SK-N-SH (cell line): ENCODE data around the gene CCL16. TPM values are rescaled to one million over a fixed set of nuclear protein-coding genes. Genes with fewer than 3 reads are reported as not detected.

Source experiments
- CTCF ChIA-PET: fragments of 300-600, 350-600 bp; formaldehyde crosslinking; extraction: SDS; loops from one replicate; lab custom pipeline; 2021; lab: Yijun Ruan, JAX
- POLR2A ChIA-PET: fragments of 350-600 bp; sonication (Branson Sonifier 250); formaldehyde crosslinking; extraction: SDS; loops from one replicate; lab custom pipeline; 2020; ENCODE audit warnings: antibody characterized with exemption, inconsistent platforms; lab: Yijun Ruan, JAX
- DNase-seq: peaks from one replicate; pipeline ENCODE4 v3.0.0; 2012
- H2AFZ ChIP-seq: fragments of 200-600 bp; sonication (generic); 2 replicates; pipeline ENCODE4 v1.8.1; 2016; ENCODE audit warnings: antibody characterized with exemption, mild to moderate bottlenecking, low read depth
- H3F3A ChIP-seq: fragments of 200-600 bp; sonication (generic); replicated peaks from 2 replicates; pipeline ENCODE3; 2016; ENCODE audit warnings: antibody characterized with exemption, mild to moderate bottlenecking; ENCODE audit not compliant: insufficient read depth
- H3K27ac ChIP-seq, 2 experiments: fragments of 200-500 bp in 1 of 2; fragments of 200-600 bp in 1 of 2; sonication (Bioruptor generic) in 1 of 2; sonication (generic), shearing (Covaris generic) in 1 of 2; 2 replicates each; pipeline versions ENCODE4 v1.5.1 to v1.6.1; 2014 to 2016; ENCODE audit warnings: low read depth in 2 of 2, inconsistent platforms in 1 of 2, low read length in 1 of 2, mild to moderate bottlenecking in 1 of 2, mixed read lengths in 1 of 2
- H3K27me3 ChIP-seq: fragments of 200-600 bp; sonication (generic), shearing (Covaris generic); 2 replicates; pipeline ENCODE4 v1.6.1; 2016; ENCODE audit warnings: mixed run types; ENCODE audit not compliant: insufficient read depth
- H3K36me3 ChIP-seq, 2 experiments: fragments of 200-500 bp in 1 of 2; fragments of 200-600 bp in 1 of 2; sonication (Bioruptor generic) in 1 of 2; sonication (generic) in 1 of 2; replicated peaks in 1 of 2; 2 replicates each; pipeline versions ENCODE3 to v1.5.1; 2014 to 2016; ENCODE audit warnings: low read length in 1 of 2, mild to moderate bottlenecking in 1 of 2; ENCODE audit not compliant: insufficient read depth in 2 of 2, control insufficient read depth in 1 of 2
- H3K4me1 ChIP-seq, 2 experiments: fragments of 200-500 bp in 1 of 2; fragments of 200-600 bp in 1 of 2; sonication (Bioruptor generic) in 1 of 2; sonication (generic), shearing (Covaris generic) in 1 of 2; 2 replicates each; pipeline versions ENCODE4 v1.5.1 to v1.6.1; 2014 to 2016; ENCODE audit warnings: low read depth in 1 of 2, low read length in 1 of 2, mixed run types in 1 of 2; ENCODE audit not compliant: insufficient read depth in 2 of 2, control insufficient read depth in 1 of 2
- H3K4me2 ChIP-seq: fragments of 200-600 bp; sonication (generic), shearing (Covaris generic); 2 replicates; pipeline ENCODE4 v1.6.1; 2017; ENCODE audit warnings: mixed run types
- H3K4me3 ChIP-seq, 2 experiments: fragments of 200-500 bp in 1 of 2; fragments of 200-600 bp in 1 of 2; sonication (Bioruptor generic) in 1 of 2; sonication (generic), shearing (Covaris generic) in 1 of 2; 2 replicates each; pipeline versions ENCODE4 v1.5.1 to v1.8.1; 2014 to 2016; ENCODE audit warnings: low read depth in 2 of 2, inconsistent platforms in 1 of 2, low read length in 1 of 2, mild to moderate bottlenecking in 1 of 2, mixed read lengths in 1 of 2, moderate library complexity in 1 of 2
- H3K79me2 ChIP-seq: fragments of 200-600 bp; sonication (generic); 2 replicates; pipeline ENCODE4 v1.8.1; 2017; ENCODE audit warnings: mild to moderate bottlenecking; ENCODE audit not compliant: insufficient read depth
- H3K9ac ChIP-seq: fragments of 200-600 bp; sonication (generic); 2 replicates; pipeline ENCODE4 v1.6.1; 2017; ENCODE audit warnings: mixed run types
- H3K9me2 ChIP-seq: fragments of 200-600 bp; sonication (generic); 2 replicates; pipeline ENCODE4 v1.6.1; 2017; ENCODE audit warnings: mixed run types
- H3K9me3 ChIP-seq: fragments of 200-600 bp; sonication (generic); 2 replicates; pipeline ENCODE4 v1.6.1; 2017; ENCODE audit warnings: mixed run types, mild to moderate bottlenecking, moderate library complexity
- H4K20me1 ChIP-seq: fragments of 200-600 bp; sonication (generic); 2 replicates; pipeline ENCODE4 v1.6.1; 2017; ENCODE audit warnings: mild to moderate bottlenecking, mixed run types; ENCODE audit not compliant: insufficient read depth
- CHD2 ChIP-seq: fragments of 150-350 bp; IDR thresholded peaks from 2 replicates; pipeline ENCODE4 v1.6.1; 2018; ENCODE audit warnings: low read length; ENCODE audit not compliant: partially characterized antibody
- EP300 ChIP-seq, 2 experiments: IDR thresholded peaks; 2 replicates each; pipeline versions ENCODE4 v1.4.0 to v1.6.1; 2012; ENCODE audit warnings: borderline replicate concordance in 1 of 2, low read depth in 1 of 2, low read length in 1 of 2
- EZH2phosphoT487 ChIP-seq: fragments of 200-600 bp; sonication (generic); IDR thresholded peaks from 2 replicates; pipeline ENCODE4 v1.6.1; 2017; ENCODE audit warnings: low read depth, mixed run types, mild to moderate bottlenecking, antibody characterized with exemption, moderate library complexity, borderline replicate concordance
- FOXJ3 ChIP-seq: sonication (generic); formaldehyde crosslinking; IDR thresholded peaks from 2 replicates; pipeline ENCODE4 v1.5.1; 2020; ENCODE audit warnings: mild to moderate bottlenecking, missing genetic modification reagents
- JUND ChIP-seq: IDR thresholded peaks from 2 replicates; pipeline ENCODE4 v1.4.0; 2012
- MAX ChIP-seq: IDR thresholded peaks from 2 replicates; pipeline ENCODE4 v1.4.0; 2012; ENCODE audit warnings: low read depth
- MXI1 ChIP-seq: IDR thresholded peaks from 2 replicates; pipeline ENCODE4 v1.6.1; 2012; ENCODE audit warnings: mild to moderate bottlenecking, low read depth, low read length, improper control_type of control experiment
- NFIC ChIP-seq: IDR thresholded peaks from 2 replicates; pipeline ENCODE4 v1.4.0; 2012; ENCODE audit warnings: borderline replicate concordance
- NRF1 ChIP-seq: IDR thresholded peaks from 2 replicates; pipeline ENCODE4 v1.6.1; 2012; ENCODE audit warnings: low read depth, mild to moderate bottlenecking, low read length
- PBX3 ChIP-seq: IDR thresholded peaks from 2 replicates; pipeline ENCODE4; 2012
- RCOR1 ChIP-seq: fragments of 150-350 bp; IDR thresholded peaks from 2 replicates; pipeline ENCODE4 v1.6.1; 2017; ENCODE audit warnings: antibody characterized with exemption, low read length
- RFX5 ChIP-seq: IDR thresholded peaks from 2 replicates; pipeline ENCODE4 v1.6.1; 2012; ENCODE audit warnings: mild to moderate bottlenecking, improper control_type of control experiment, low read length
- RXRA ChIP-seq: IDR thresholded peaks from 2 replicates; pipeline ENCODE4 v1.4.0; 2012; ENCODE audit warnings: low read depth, mild to moderate bottlenecking, borderline replicate concordance
- SIN3A ChIP-seq: IDR thresholded peaks from 2 replicates; pipeline ENCODE4 v1.6.1; 2012; ENCODE audit warnings: low read depth, mild to moderate bottlenecking, low read length, moderate library complexity, borderline replicate concordance
- TCF12 ChIP-seq: IDR thresholded peaks from 2 replicates; pipeline ENCODE4 v1.4.0; 2012
- TEAD4 ChIP-seq: IDR thresholded peaks from 2 replicates; pipeline ENCODE4 v1.4.0; 2012; ENCODE audit warnings: mild to moderate bottlenecking, borderline replicate concordance; ENCODE audit not compliant: insufficient read depth
- USF1 ChIP-seq: IDR thresholded peaks from 2 replicates; pipeline ENCODE4 v1.4.0; 2012; ENCODE audit warnings: low read depth, borderline replicate concordance
- USF2 ChIP-seq: fragments of 150-350 bp; IDR thresholded peaks from 2 replicates; pipeline ENCODE4 v1.6.1; 2017; ENCODE audit warnings: antibody characterized with exemption, low read length, low read depth, borderline replicate concordance
- YY1 ChIP-seq: IDR thresholded peaks from 2 replicates; pipeline ENCODE4 v1.4.0; 2012; ENCODE audit warnings: low read depth, mild to moderate bottlenecking
- ZBTB33 ChIP-seq: IDR thresholded peaks from 2 replicates; pipeline ENCODE4 v1.4.0; 2012; ENCODE audit warnings: low read depth, borderline replicate concordance
- WGBS: methylation state at CpG from one replicate; pipeline ENCODE4 v1.1.6; 2017; ENCODE audit warnings: low lambda C conversion rate; 5-methylcytosine and 5-hydroxymethylcytosine counted together
- polyA plus RNA-seq, 3 experiments: library from polyadenylated mRNA; depleted of rRNA; stranded (reverse); fragments of >200 nt; gene quantifications; 2 replicates each; pipeline ENCODE4 v1.2.3, GENCODE V29; 2012

CCL16 gene
- polyA plus RNA-seq, 1 of the 3 experiments (the other 2 are of a cell fraction) = not detected

- no peak overlapping the region for H3K9ac ChIP-seq
- H4K20me1 ChIP-seq = no peaks in the 10 kb centered on the region
- TF ChIP-seq MXI1 = no peak
- TF ChIP-seq MAX = no peak
- TF ChIP-seq RCOR1 = no peak
- TF ChIP-seq TEAD4 = no peak
- no peak for TF ChIP-seq PBX3
- no peak for TF ChIP-seq FOXJ3
- no peak for TF ChIP-seq USF1
- TF ChIP-seq YY1 = no peak
- no peak for TF ChIP-seq ZBTB33
- no peak for TF ChIP-seq NFIC
- no peak for TF ChIP-seq JUND
- TF ChIP-seq RXRA = no peak
- no peak for TF ChIP-seq CHD2
- no peak for TF ChIP-seq NRF1
- no peak for TF ChIP-seq SIN3A
- no peak for TF ChIP-seq TCF12
- no peak for TF ChIP-seq EP300 (IDR thresholded peaks at IDR 0.05; ENCODE audit: borderline replicate concordance in 1 of 2, low read depth in 1 of 2, low read length in 1 of 2)
- TF ChIP-seq EZH2phosphoT487 = no peak
- TF ChIP-seq USF2 = no peak
- TF ChIP-seq RFX5 = no peak
- ChIA-PET CTCF (interaction anchor here (1.0 to 5.7 kb wide), 6 partner anchors 10 to 511 kb away, joined by 3 to 48 read pairs (median 6); no protein-coding TSS in a partner anchor), POLR2A (interaction anchor here (0.8 kb wide), 1 partner anchor 13 kb away, joined by 3 read pairs; no protein-coding TSS in a partner anchor)
- H3K4me3 ChIP-seq = no peak overlapping the region
- WGBS = 3% methylated on average over 1 of the region's 1 CpG
- DNase-seq = no peak
- no peaks in the 10 kb centered on the region for H3K4me1 ChIP-seq
- no peaks in the 10 kb centered on the region for H3K79me2 ChIP-seq
- no peaks in the 10 kb centered on the region for H3K9me3 ChIP-seq
- no peaks in the 10 kb centered on the region for H3K36me3 ChIP-seq
- peaks cover 30% of the 10 kb centered on the region; the same call in 1 of the 2 replicates for H3K27me3 ChIP-seq
- H3K9me2 ChIP-seq = no peaks in the 10 kb centered on the region
- H3F3A ChIP-seq = no peaks in the 10 kb centered on the region
- H2AFZ ChIP-seq = no peak overlapping the region
- H3K27ac ChIP-seq = no peak overlapping the region
- no peak overlapping the region for H3K4me2 ChIP-seq
These were observed 9.2 kb downstream of the CCL16 start for GRCh38 chr17:35972066-35972465.
